Natural killer cell treated with Interleukin-12 subunit alpha and Interleukin-12 subunit beta and Interleukin-15 and Interleukin-18, amount 100 ng/mL, for 72 hours (primary cell): Measurements from ENCODE around the gene MINDY3. TPM values are rescaled to one million over a fixed set of nuclear protein-coding genes. Genes with fewer than 3 reads are reported as not detected.

ENCODE experiments used
- ATAC-seq, 2 donors: fragments of 150-1000 bp; cut with Tn5 transposase in 1 of 2; sonication (Bioruptor Pico), chemical (Tn5 transposase) in 1 of 2; 2 replicates each; pipeline ENCODE4 v1.10.0; 2021
- DNase-seq: peaks from one replicate; pipeline ENCODE4 v3.0.0; 2022; ENCODE audit warnings: low spot score
- H3K27ac Mint-ChIP-seq, 2 donors: 1 replicate in 1 of 2; 2 replicates in 1 of 2; pipeline ENCODE4 v1.8.0; 2022; ENCODE audit warnings: mixed read lengths in 2 of 2, mild to moderate bottlenecking in 1 of 2, moderate library complexity in 1 of 2
- H3K27me3 Mint-ChIP-seq, 2 donors: 1 replicate in 1 of 2; 2 replicates in 1 of 2; pipeline ENCODE4 v1.8.0; 2022; ENCODE audit warnings: mixed read lengths in 2 of 2
- H3K36me3 Mint-ChIP-seq: one replicate; pipeline ENCODE4 v1.8.0; 2022; ENCODE audit warnings: mixed read lengths
- H3K4me1 Mint-ChIP-seq, 2 donors: 1 replicate in 1 of 2; 2 replicates in 1 of 2; pipeline ENCODE4 v1.8.0; 2022; ENCODE audit warnings: low read depth in 2 of 2, mixed read lengths in 2 of 2, mild to moderate bottlenecking in 1 of 2
- H3K4me3 Mint-ChIP-seq: one replicate; pipeline ENCODE4 v1.8.0; 2022; ENCODE audit warnings: mixed read lengths
- H3K9me3 Mint-ChIP-seq: 2 replicates; pipeline ENCODE4 v1.8.0; 2022; ENCODE audit warnings: mixed read lengths
- total RNA-seq, 2 donors: library from RNA; stranded (reverse); gene quantifications; one replicate each; pipeline ENCODE4 v1.2.3, GENCODE V29; 2022

The MINDY3 gene
- total RNA-seq, 2 donors from 2014 or later = 25.9 to 34.2 TPM

- DNase-seq = no peak
- Mint-ChIP-seq H3K27ac (no peak overlapping the region), H3K27me3 (no peaks in the 10 kb centered on the region), H3K9me3 (no peaks in the 10 kb centered on the region), H3K4me1 (peaks cover 10 to 14% of the 10 kb centered on the region in 2 donors), H3K36me3 (peaks cover 4% of the 10 kb centered on the region), H3K4me3 (no peak overlapping the region)
- no peak for ATAC-seq
These were observed 50.9 kb downstream of the MINDY3 start for GRCh38 chr10:15809450-15809849.

GRCh38 chr10:15808204-15808797 is 52.0 kb downstream of the MINDY3 start:
- no peaks in the 10 kb centered on the region for H3K9me3 Mint-ChIP-seq
- H3K27me3 Mint-ChIP-seq = no peaks in the 10 kb centered on the region
- peaks cover 9 to 14% of the 10 kb centered on the region in 2 donors for H3K4me1 Mint-ChIP-seq
- DNase-seq (no peak), ATAC-seq (no peak)
- no peak overlapping the region for H3K27ac Mint-ChIP-seq
- no peak overlapping the region for H3K4me3 Mint-ChIP-seq
- H3K36me3 Mint-ChIP-seq = peaks cover 4% of the 10 kb centered on the region

GRCh38 chr10:15805395-15806058 is 54.8 kb downstream of the MINDY3 start:
- H3K36me3 Mint-ChIP-seq = peaks cover 21% of the 10 kb centered on the region

GRCh38 chr10:15804109-15804508 is 56.2 kb downstream of the MINDY3 start:
- H3K4me1 Mint-ChIP-seq = peaks cover 4 to 14% of the 10 kb centered on the region in 2 donors
- H3K27me3 Mint-ChIP-seq = no peaks in the 10 kb centered on the region
- no peak overlapping the region for H3K4me3 Mint-ChIP-seq
- peaks cover 22% of the 10 kb centered on the region for H3K36me3 Mint-ChIP-seq
- DNase-seq = no peak
- no peaks in the 10 kb centered on the region for H3K9me3 Mint-ChIP-seq
- ATAC-seq = no peak
- H3K27ac Mint-ChIP-seq = no peak overlapping the region

More at GRCh38 chr10:15805395-15806058, 54.8 kb downstream of the MINDY3 start:
- Mint-ChIP-seq H3K4me3 (no peak overlapping the region), H3K27me3 (no peaks in the 10 kb centered on the region), H3K27ac (peak overlapping the region in 1 of 2 donors; percentile 29), H3K9me3 (no peaks in the 10 kb centered on the region), H3K4me1 (peaks cover 4 to 12% of the 10 kb centered on the region in 2 donors)
- DNase-seq (no peak), ATAC-seq (no peak)

DNA sequence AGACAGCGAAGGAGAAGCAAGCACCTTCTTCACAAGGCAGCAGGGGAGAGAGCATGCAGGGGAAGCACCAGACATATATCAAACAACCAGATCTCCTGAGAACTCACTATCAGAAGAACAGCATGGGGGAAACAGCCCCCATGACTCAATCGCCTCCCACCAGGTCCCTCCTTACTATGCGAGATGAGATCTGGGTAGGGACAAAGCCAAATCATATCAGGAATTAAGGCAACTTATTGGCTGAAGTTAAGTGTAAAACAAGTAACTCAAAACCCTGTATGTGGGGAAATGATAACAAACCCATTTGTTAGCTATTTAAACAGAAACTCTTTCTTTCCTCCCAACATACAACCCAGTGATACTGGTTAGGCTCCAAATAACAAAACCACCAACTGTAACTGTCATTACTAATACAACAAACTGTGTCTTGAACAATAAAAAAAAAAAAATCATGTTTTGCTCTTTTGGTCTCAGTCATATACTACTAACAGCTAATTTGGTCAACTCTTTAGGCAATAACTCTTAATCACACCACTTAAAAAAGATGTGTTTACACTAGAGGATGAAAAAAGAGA is 57.8 kb downstream of the MINDY3 start:
- DNase-seq = no peak
- H3K9me3 Mint-ChIP-seq = no peaks in the 10 kb centered on the region
- H3K27ac Mint-ChIP-seq = no peak overlapping the region
- H3K27me3 Mint-ChIP-seq = no peaks in the 10 kb centered on the region
- H3K4me1 Mint-ChIP-seq = peaks cover 4 to 14% of the 10 kb centered on the region in 2 donors
- no peak for ATAC-seq
- peaks cover 22% of the 10 kb centered on the region for H3K36me3 Mint-ChIP-seq
- no peak overlapping the region for H3K4me3 Mint-ChIP-seq

GRCh38 chr10:15801641-15802040 is 58.7 kb downstream of the MINDY3 start:
- Mint-ChIP-seq H3K36me3 (peaks cover 22% of the 10 kb centered on the region), H3K9me3 (no peaks in the 10 kb centered on the region), H3K27ac (no peak overlapping the region), H3K4me3 (no peak overlapping the region), H3K4me1 (peaks cover 0 to 8% of the 10 kb centered on the region in 2 donors), H3K27me3 (no peaks in the 10 kb centered on the region)
- DNase-seq = no peak
- no peak for ATAC-seq

DNA sequence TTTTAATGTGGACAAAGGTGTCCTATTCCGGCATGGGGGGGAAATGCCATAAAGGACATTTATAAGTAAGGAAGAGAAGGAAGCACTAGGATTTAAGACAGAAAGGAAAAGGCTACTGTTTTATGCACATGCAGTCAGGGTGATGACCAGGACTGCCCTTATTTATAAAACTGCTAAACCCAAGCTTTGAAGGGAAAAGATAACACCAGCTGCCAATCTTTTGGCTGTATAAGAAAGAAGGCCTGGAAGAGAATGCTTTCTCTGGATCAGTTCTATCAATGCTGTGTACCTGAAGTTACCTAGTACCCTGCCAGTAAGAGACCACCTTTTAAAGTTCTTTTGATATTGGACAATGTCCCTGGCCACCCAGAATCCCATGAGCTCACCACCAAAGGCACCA is 59.2 kb downstream of the MINDY3 start:
- Mint-ChIP-seq H3K9me3 (no peaks in the 10 kb centered on the region), H3K4me1 (peaks cover 0 to 7% of the 10 kb centered on the region in 2 donors), H3K27me3 (no peaks in the 10 kb centered on the region), H3K27ac (no peak overlapping the region), H3K4me3 (no peak overlapping the region), H3K36me3 (peaks cover 22% of the 10 kb centered on the region)
- no peak for DNase-seq
- no peak for ATAC-seq

- H3K36me3 Mint-ChIP-seq = peaks cover 30% of the 10 kb centered on the region
- no peaks in the 10 kb centered on the region for H3K9me3 Mint-ChIP-seq
- peaks cover 0 to 10% of the 10 kb centered on the region in 2 donors for H3K4me1 Mint-ChIP-seq
- no peaks in the 10 kb centered on the region for H3K27me3 Mint-ChIP-seq
- no peak for DNase-seq
- no peak overlapping the region for H3K27ac Mint-ChIP-seq
- no peak for ATAC-seq
- H3K4me3 Mint-ChIP-seq = no peak overlapping the region
These were observed 63.0 kb downstream of the MINDY3 start for GRCh38 chr10:15797346-15797745.

- H3K9me3 Mint-ChIP-seq = no peaks in the 10 kb centered on the region
- DNase-seq (no peak), ATAC-seq (no peak)
- no peak overlapping the region for H3K27ac Mint-ChIP-seq
- H3K4me3 Mint-ChIP-seq = no peak overlapping the region
- peaks cover 0 to 10% of the 10 kb centered on the region in 2 donors for H3K4me1 Mint-ChIP-seq
- H3K27me3 Mint-ChIP-seq = no peaks in the 10 kb centered on the region
- peaks cover 24% of the 10 kb centered on the region for H3K36me3 Mint-ChIP-seq
These were observed 63.5 kb downstream of the MINDY3 start for GRCh38 chr10:15796762-15797161.

- Mint-ChIP-seq H3K27ac (no peak overlapping the region), H3K4me1 (peaks cover 0 to 9% of the 10 kb centered on the region in 2 donors), H3K9me3 (no peaks in the 10 kb centered on the region), H3K27me3 (no peaks in the 10 kb centered on the region), H3K36me3 (peaks cover 20% of the 10 kb centered on the region), H3K4me3 (no peak overlapping the region)
- ATAC-seq (no peak), DNase-seq (no peak)
These were observed 64.1 kb downstream of the MINDY3 start for GRCh38 chr10:15796098-15796759.

DNA sequence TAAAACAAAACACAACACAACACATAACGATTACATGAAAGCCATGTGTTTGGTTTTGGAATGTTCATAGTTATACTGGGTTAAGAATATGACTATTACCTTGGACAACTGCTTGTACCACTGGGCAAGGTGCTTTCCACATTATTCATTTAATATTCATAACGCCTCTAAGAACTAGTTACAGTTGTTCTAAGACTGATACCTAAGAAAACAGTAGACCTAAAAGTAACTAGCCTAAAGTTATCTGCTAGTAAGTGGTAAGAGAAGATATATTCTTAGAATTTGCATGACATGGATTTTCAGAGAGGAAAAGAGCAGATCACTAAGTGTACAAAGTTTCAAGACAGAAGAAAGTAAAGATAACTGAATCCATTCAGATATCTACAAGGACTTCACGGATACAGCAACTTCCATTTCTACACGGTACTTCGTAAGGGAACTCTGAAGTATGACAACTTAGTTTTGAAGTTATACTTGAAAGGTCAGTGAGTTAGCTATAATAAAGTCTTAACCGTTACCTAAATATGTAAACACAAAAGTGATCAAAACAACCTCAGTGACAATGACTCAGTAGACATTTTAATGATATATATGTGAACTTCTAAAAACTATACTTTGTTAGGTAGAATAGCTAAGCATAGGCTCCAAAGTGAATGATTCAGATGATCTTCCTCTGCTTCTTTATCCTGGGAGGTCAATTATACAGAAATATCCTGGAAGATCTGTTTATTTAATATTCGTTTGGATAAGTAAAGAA is 65.1 kb downstream of the MINDY3 start:
- Mint-ChIP-seq H3K27ac (peak overlapping the region in 1 of 2 donors; percentile 14), H3K4me1 (peaks cover 0 to 10% of the 10 kb centered on the region in 2 donors), H3K36me3 (peaks cover 12% of the 10 kb centered on the region), H3K27me3 (no peaks in the 10 kb centered on the region), H3K9me3 (no peaks in the 10 kb centered on the region), H3K4me3 (no peak overlapping the region)
- ATAC-seq (peak in 1 of 2 donors; percentile 61), DNase-seq (no peak)

DNA sequence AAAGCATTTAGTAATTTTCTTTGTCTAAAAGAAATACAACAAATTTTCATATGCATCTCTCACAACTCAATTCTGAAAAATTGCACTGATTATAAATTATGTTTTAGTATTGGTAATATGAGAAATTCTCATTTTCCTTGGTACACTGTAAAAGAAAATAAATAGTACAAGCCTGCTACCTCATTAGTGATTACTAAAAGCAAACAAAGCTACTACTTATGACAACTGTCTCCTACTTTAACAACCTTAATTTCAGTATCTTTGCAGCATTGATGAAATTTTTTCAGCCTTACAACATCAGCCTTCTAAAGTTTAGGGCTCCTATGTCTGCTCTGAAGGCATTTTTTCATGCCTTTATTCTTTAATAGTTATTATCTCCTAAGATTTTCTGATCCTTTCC is 65.7 kb downstream of the MINDY3 start:
- Mint-ChIP-seq H3K27me3 (no peaks in the 10 kb centered on the region), H3K27ac (peak overlapping the region in 1 of 2 donors; percentile 14), H3K9me3 (no peaks in the 10 kb centered on the region), H3K4me3 (no peak overlapping the region), H3K36me3 (peaks cover 12% of the 10 kb centered on the region), H3K4me1 (peaks cover 0 to 10% of the 10 kb centered on the region in 2 donors)
- DNase-seq (no peak), ATAC-seq (no peak)

GRCh38 chr10:15793664-15794063 is 66.6 kb downstream of the MINDY3 start:
- Mint-ChIP-seq H3K9me3 (no peaks in the 10 kb centered on the region), H3K27ac (no peak overlapping the region), H3K27me3 (no peaks in the 10 kb centered on the region), H3K36me3 (peaks cover 12% of the 10 kb centered on the region), H3K4me1 (peaks cover 0 to 7% of the 10 kb centered on the region in 2 donors), H3K4me3 (no peak overlapping the region)
- DNase-seq (no peak), ATAC-seq (no peak)
